MM.1S (cell line): ENCODE measurements around the gene NIPAL4.
"Not testable (repeated sequence)": the region's sequence is repeated elsewhere in the genome, so short reads cannot be mapped to it uniquely, and the experiment has no call there.

Experiments used
- DNase-seq: peaks from one replicate; pipeline ENCODE4 v3.0.0-alpha.2; 2015
- H2AFZ ChIP-seq: fragments of 300-600 bp; sonication (generic); 2 replicates; pipeline ENCODE4 v1.6.0; 2016; ENCODE audit warnings: antibody characterized with exemption, low read length
- H3F3A ChIP-seq: fragments of 300-600 bp; sonication (generic); 2 replicates; pipeline ENCODE4 v1.6.1; 2016; ENCODE audit warnings: mild to moderate bottlenecking, antibody characterized with exemption, low read length, moderate library complexity, mixed read lengths; ENCODE audit not compliant: insufficient read depth
- H3K27ac ChIP-seq: fragments of 300-600 bp; sonication (generic); 2 replicates; pipeline ENCODE4 v1.5.1; 2016; ENCODE audit warnings: mild to moderate bottlenecking, low read length
- H3K27me3 ChIP-seq: fragments of 300-600 bp; sonication (generic); replicated peaks from 2 replicates; pipeline ENCODE4 v1.6.0; 2016; ENCODE audit warnings: low read length; ENCODE audit not compliant: insufficient read depth
- H3K36me3 ChIP-seq: fragments of 300-600 bp; sonication (generic); replicated peaks from 2 replicates; pipeline ENCODE4 v1.6.1; 2016; ENCODE audit warnings: mild to moderate bottlenecking, low read length, mixed read lengths; ENCODE audit not compliant: insufficient read depth
- H3K4me1 ChIP-seq: fragments of 300-600 bp; sonication (generic); 2 replicates; pipeline ENCODE4 v1.6.1; 2016; ENCODE audit warnings: low read length, mixed read lengths
- H3K4me2 ChIP-seq: fragments of 300-600 bp; sonication (generic); 2 replicates; pipeline ENCODE4 v1.6.0; 2016; ENCODE audit warnings: low read depth, low read length
- H3K4me3 ChIP-seq: fragments of 300-600 bp; sonication (generic); 2 replicates; pipeline ENCODE4 v1.5.1; 2016; ENCODE audit warnings: low read length, mixed read lengths
- H3K79me2 ChIP-seq: fragments of 300-600 bp; sonication (generic); 2 replicates; pipeline ENCODE4 v1.6.1; 2016; ENCODE audit warnings: mixed run types, low read length, mixed read lengths
- H3K9ac ChIP-seq: fragments of 300-600 bp; sonication (generic); 2 replicates; pipeline ENCODE4 v1.6.1; 2016; ENCODE audit warnings: low read length, mixed read lengths
- H3K9me2 ChIP-seq: fragments of 300-600 bp; sonication (generic); replicated peaks from 2 replicates; pipeline ENCODE4 v1.6.1; 2016; ENCODE audit warnings: mild to moderate bottlenecking, low read length, mixed read lengths; ENCODE audit not compliant: insufficient read depth
- H3K9me3 ChIP-seq: fragments of 300-600 bp; sonication (generic); replicated peaks from 2 replicates; pipeline ENCODE4 v1.6.1; 2016; ENCODE audit warnings: mild to moderate bottlenecking, low read length, mixed read lengths; ENCODE audit not compliant: insufficient read depth
- H4K20me1 ChIP-seq: fragments of 300-600 bp; sonication (generic); 2 replicates; pipeline ENCODE4 v1.6.1; 2016; ENCODE audit warnings: mild to moderate bottlenecking, low read length, moderate library complexity, mixed read lengths; ENCODE audit not compliant: insufficient read depth
- EZH2 ChIP-seq: fragments of 300-600 bp; sonication (generic); optimal IDR thresholded peaks from 2 replicates; pipeline ENCODE3; 2017; ENCODE audit warnings: low read depth, mild to moderate bottlenecking, antibody characterized with exemption, low read length, mixed read lengths
- EZH2phosphoT487 ChIP-seq: fragments of 300-600 bp; sonication (generic); IDR thresholded peaks from 2 replicates; pipeline ENCODE4 v1.6.1; 2018; ENCODE audit warnings: antibody characterized with exemption, low read length
- TF ChIP-seq, protein P1 (sequence below): fragments of 300-600 bp; sonication (generic); IDR thresholded peaks from 2 replicates; pipeline ENCODE4 v1.5.1; 2016; ENCODE audit warnings: antibody characterized with exemption, low read length, mixed read lengths

Gene NIPAL4

DNA sequence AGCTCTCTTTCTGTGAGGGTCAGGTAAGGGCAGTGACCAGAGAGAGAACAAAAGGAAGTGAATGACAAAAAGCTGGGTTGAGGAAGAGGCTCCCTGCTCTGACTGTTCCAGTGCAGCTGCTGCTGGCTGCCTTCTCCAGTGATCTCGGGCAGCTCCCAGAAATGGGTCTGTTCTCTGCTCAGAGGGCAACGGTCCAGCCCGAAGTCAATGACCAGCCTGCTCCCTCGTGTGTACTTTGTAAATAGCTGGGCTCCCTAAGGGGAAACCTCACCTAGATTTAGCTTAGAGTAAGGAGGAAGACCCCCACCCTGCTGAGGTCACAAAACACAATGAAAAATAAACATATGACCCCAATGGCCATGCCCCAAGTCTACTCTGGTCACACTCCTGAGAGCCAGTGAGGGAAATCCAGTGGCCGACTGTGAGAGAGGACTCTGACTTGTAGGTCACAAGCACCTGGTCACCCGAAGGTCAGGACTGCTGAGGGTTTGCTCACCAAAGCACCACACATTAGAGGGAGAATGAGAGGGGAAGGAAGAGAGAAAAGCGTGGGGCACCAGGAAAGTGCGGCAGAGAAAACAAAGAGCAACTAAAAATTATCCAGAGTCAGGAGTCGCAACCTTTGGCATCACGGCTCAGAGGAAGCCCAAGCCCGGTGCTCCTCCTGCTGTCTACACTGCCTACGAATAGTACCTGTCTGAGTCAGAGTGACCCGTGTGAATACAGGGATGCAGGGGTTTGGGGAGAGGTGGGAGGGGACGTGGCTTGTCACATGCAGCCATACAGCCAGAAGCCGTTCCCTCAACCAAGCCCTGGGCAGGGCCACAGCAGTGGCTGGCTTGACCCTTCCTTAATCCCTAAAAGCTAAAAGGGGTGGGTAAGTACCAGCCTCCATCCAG lies 19.8 kb downstream of the NIPAL4 start:
- H3K4me2 ChIP-seq = no peak overlapping the region
- TF ChIP-seq, protein P1, sequence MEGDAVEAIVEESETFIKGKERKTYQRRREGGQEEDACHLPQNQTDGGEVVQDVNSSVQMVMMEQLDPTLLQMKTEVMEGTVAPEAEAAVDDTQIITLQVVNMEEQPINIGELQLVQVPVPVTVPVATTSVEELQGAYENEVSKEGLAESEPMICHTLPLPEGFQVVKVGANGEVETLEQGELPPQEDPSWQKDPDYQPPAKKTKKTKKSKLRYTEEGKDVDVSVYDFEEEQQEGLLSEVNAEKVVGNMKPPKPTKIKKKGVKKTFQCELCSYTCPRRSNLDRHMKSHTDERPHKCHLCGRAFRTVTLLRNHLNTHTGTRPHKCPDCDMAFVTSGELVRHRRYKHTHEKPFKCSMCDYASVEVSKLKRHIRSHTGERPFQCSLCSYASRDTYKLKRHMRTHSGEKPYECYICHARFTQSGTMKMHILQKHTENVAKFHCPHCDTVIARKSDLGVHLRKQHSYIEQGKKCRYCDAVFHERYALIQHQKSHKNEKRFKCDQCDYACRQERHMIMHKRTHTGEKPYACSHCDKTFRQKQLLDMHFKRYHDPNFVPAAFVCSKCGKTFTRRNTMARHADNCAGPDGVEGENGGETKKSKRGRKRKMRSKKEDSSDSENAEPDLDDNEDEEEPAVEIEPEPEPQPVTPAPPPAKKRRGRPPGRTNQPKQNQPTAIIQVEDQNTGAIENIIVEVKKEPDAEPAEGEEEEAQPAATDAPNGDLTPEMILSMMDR = no peak
- no peak for TF ChIP-seq EZH2
- no peaks in the 10 kb centered on the region for H3K9me3 ChIP-seq
- H3K4me3 ChIP-seq = no peak overlapping the region
- no peak overlapping the region for H2AFZ ChIP-seq
- DNase-seq = no peak
- no peaks in the 10 kb centered on the region for H3K4me1 ChIP-seq
- H3F3A ChIP-seq = no peaks in the 10 kb centered on the region
- H3K9me2 ChIP-seq = no peaks in the 10 kb centered on the region
- H3K27me3 ChIP-seq = no peaks in the 10 kb centered on the region
- no peak overlapping the region for H3K27ac ChIP-seq
- H3K79me2 ChIP-seq = no peaks in the 10 kb centered on the region
- no peaks in the 10 kb centered on the region for H4K20me1 ChIP-seq
- H3K9ac ChIP-seq = no peak overlapping the region
- no peaks in the 10 kb centered on the region for H3K36me3 ChIP-seq

DNA sequence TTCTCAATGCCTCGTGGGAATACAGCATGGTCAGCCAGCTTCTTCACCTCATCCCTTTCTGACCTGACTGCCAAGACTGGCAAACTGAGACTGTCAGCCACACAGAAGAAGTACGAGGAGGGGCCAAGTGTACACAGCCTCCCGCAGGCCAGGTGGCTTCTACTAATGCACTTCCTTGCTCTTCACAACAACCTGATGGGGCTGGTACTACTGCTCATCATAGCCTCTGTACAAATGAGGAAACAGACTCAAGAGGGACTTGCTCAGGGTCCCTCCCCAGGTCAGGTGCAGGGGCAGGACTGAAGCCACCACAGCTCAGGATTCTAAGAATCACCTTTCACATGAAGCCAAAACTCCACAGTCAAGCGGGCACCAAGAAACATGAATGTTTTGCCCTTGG lies 21.3 kb downstream of the NIPAL4 start:
- Histone ChIP-seq H3K9me2 (no peaks in the 10 kb centered on the region), H3K4me1 (no peaks in the 10 kb centered on the region), H3K9ac (no peak overlapping the region), H3F3A (no peaks in the 10 kb centered on the region), H3K36me3 (no peaks in the 10 kb centered on the region), H3K4me2 (no peak overlapping the region), H3K27ac (no peak overlapping the region), H3K79me2 (no peaks in the 10 kb centered on the region), H3K27me3 (no peaks in the 10 kb centered on the region), H3K4me3 (no peak overlapping the region), H4K20me1 (no peaks in the 10 kb centered on the region), H3K9me3 (no peaks in the 10 kb centered on the region), H2AFZ (no peak overlapping the region)
- no peak for TF ChIP-seq EZH2phosphoT487
- TF ChIP-seq, protein P1 = no peak
- TF ChIP-seq EZH2 = no peak
- no peak for DNase-seq

- Histone ChIP-seq H3K4me3 (no peak overlapping the region), H3K9me3 (no peaks in the 10 kb centered on the region), H4K20me1 (no peaks in the 10 kb centered on the region), H3K9ac (no peak overlapping the region), H3K27me3 (no peaks in the 10 kb centered on the region), H3K36me3 (no peaks in the 10 kb centered on the region), H3K4me1 (no peaks in the 10 kb centered on the region), H2AFZ (no peak overlapping the region), H3K4me2 (no peak overlapping the region), H3K27ac (no peak overlapping the region), H3K9me2 (no peaks in the 10 kb centered on the region), H3K79me2 (no peaks in the 10 kb centered on the region), H3F3A (no peaks in the 10 kb centered on the region)
- no peak for DNase-seq
- TF ChIP-seq, protein P1 = no peak
- TF ChIP-seq EZH2 (no peak), EZH2phosphoT487 (no peak)
Observed at GRCh38 chr5:157481666-157482065, 21.7 kb downstream of the NIPAL4 start.

DNA sequence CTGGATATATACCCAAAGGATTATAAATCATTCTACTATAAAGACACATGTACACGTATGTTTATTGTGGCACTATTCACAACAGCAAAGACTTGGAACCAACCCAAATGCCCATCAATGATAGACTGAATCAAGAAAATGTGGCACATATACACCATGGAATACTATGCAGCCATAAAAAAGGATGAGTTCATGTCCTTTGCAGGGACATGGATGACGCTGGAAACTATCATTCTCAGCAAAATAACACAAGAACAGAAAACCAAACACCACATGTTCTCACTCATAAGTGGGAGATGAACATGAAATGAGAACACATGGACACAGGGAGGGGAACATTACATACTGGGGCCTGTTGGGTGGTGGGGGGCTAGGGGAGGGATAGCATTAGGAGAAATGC lies 22.7 kb downstream of the NIPAL4 start:
- H3K9me3 ChIP-seq, H3K4me3 ChIP-seq, H3K9ac ChIP-seq, H3K36me3 ChIP-seq, H4K20me1 ChIP-seq, H3F3A ChIP-seq, H2AFZ ChIP-seq, H3K79me2 ChIP-seq, H3K4me1 ChIP-seq, H3K27me3 ChIP-seq, H3K27ac ChIP-seq, DNase-seq, H3K9me2 ChIP-seq, H3K4me2 ChIP-seq: not testable (repeated sequence)
